ENCODE results near the gene MLKL.
"Not testable (repeated sequence)": the region's sequence is repeated elsewhere in the genome, so short reads cannot be mapped to it uniquely, and the experiment has no call there.

GRCh38 chr16:74668877-74669276 lies 31.8 kb downstream of the MLKL start:
- TF ChIP-seq HDGF (IDR thresholded peaks at IDR 0.05; ENCODE audit: borderline replicate concordance); PKNOX1 (IDR thresholded peaks at IDR 0.05); ARNT (IDR thresholded peaks at IDR 0.05); TARDBP (IDR thresholded peaks at IDR 0.05); SP1 (IDR thresholded peaks at IDR 0.05): not testable (repeated sequence)
